ENCODE results near the gene CEP126. TPM values are rescaled to one million over a fixed set of nuclear protein-coding genes. Genes with fewer than 3 reads are reported as not detected.
"Not testable (repeated sequence)": the region's sequence is repeated elsewhere in the genome, so short reads cannot be mapped to it uniquely, and the experiment has no call there.

The CEP126 gene
- total RNA-seq, 4 donors from 2014 or later, result 2.6 to 5.2 (median 3.6) TPM

DNA sequence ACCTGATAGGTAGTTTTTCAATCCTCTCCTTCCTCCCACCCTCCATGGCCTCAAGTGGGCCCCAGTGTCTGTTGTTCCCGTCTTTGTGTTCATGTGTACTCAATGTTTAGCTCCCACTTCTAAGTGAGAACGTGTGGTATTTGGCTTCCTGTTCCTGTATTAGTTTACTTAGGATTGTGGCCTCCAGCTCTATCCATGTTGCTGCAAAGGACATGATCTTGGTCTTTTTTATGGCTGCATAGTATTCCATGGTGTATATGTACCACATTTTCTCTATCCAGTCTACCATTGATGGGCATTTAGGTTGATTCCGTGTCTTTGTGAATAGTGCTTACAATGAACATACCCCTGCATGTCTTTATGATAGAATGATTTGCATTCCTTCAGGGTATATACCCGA lies 78.4 kb downstream of the CEP126 start:
- intact Hi-C loops (cut with DNase I; ENCODE audit: low total_unique reads), result no loop called here
- DNase-seq (ENCODE audit: low spot score in 2 of 2), result no peak
- TF ChIP-seq, protein P1, sequence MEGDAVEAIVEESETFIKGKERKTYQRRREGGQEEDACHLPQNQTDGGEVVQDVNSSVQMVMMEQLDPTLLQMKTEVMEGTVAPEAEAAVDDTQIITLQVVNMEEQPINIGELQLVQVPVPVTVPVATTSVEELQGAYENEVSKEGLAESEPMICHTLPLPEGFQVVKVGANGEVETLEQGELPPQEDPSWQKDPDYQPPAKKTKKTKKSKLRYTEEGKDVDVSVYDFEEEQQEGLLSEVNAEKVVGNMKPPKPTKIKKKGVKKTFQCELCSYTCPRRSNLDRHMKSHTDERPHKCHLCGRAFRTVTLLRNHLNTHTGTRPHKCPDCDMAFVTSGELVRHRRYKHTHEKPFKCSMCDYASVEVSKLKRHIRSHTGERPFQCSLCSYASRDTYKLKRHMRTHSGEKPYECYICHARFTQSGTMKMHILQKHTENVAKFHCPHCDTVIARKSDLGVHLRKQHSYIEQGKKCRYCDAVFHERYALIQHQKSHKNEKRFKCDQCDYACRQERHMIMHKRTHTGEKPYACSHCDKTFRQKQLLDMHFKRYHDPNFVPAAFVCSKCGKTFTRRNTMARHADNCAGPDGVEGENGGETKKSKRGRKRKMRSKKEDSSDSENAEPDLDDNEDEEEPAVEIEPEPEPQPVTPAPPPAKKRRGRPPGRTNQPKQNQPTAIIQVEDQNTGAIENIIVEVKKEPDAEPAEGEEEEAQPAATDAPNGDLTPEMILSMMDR (IDR thresholded peaks at IDR 0.05), result no peak
- no peak for TF ChIP-seq POLR2A (IDR thresholded peaks at IDR 0.05)
- 90 to 95% methylated on average over 4 of the region's 4 CpGs for WGBS, 2 donors
- H3K4me3 ChIP-seq (ENCODE audit: low read depth, poor library complexity, severe bottlenecking), result no peak overlapping the region

DNA sequence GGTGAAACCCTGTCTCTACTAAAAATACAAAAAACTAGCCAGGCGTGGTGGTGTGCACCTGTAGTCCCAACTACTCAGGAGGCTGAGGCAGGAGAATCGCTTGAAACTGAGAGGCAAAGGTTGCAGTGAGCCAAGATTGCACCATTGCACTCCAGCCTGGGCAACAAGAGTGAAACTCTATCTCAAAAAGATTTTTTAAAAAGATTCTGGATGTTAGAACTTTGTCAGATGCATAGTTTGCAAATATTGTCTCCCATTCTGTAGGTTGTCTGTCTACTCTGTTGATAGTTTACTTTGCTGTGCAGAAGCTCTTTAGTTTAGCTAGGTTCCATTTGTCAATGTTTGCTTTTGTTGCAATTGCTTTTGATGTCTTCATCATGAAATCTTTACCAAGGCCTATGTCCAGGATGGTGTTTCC lies 79.3 kb downstream of the CEP126 start:
- 94 to 96% methylated on average over 2 of the region's 2 CpGs for WGBS, 2 donors
- H3K4me3 ChIP-seq (ENCODE audit: low read depth, poor library complexity, severe bottlenecking); intact Hi-C loops (cut with DNase I; ENCODE audit: low total_unique reads); DNase-seq (ENCODE audit: low spot score in 2 of 2): not testable (repeated sequence)

DNA sequence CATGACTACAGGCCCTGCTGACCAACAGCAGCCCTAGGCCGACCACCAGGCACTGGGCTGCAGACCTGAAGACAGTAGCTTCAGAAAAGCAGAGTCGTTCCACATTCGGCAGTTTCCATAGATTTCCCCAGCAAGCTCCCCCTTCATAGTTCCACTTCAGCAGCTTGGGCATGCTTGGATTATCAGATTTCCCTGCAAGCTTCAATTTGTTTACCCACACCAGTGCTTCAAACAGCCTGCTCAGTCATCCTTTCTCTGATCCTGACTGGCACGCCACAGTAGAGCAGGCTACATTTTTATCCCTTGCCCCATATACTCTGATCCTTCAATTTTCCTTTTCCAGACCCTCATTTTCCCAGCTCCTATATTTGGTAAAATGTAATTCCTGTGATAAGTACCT lies 81.3 kb downstream of the CEP126 start:
- H3K4me3 ChIP-seq (ENCODE audit: low read depth, poor library complexity, severe bottlenecking), result no peak overlapping the region
- 89 to 97% methylated on average over 4 of the region's 4 CpGs for whole genome bisulfite sequencing, 2 donors
- DNase-seq (ENCODE audit: low spot score in 2 of 2), result no peak
- no peak for TF ChIP-seq POLR2A (IDR thresholded peaks at IDR 0.05)
- TF ChIP-seq, protein P1 (IDR thresholded peaks at IDR 0.05), result no peak
- intact Hi-C loops (cut with DNase I; ENCODE audit: low total_unique reads), result no loop called here

DNA sequence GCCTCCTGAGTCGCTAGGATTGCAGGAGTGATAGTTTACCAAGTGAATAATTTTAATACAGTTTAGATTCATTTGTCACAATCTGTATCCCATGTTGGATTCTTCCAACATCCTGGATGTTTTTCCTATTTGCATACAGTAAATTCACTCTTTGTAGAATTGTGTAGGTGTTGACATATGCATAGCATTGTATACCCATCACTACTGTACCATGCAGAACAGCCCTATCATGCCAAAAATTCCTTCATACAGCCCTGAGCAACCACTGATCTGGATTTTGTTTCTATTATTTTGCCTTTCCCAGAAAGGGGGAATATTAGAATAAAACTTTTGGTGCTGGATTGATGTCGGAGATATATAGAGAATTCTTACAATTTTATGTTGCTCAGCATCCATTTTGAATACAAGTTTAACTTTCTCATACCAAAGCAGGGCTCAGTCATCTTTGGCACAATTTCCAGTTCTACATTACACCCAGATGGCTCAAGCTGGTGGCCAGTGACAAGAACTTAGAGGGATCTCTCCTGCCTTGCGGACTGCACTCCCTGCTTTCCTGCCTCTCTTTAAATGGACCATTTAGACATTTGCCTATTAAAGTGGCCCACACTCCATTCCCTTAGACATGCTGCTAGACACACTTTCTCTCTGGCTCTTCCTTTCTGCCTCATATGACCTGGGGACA lies 87.0 kb downstream of the CEP126 start:
- TF ChIP-seq, protein P1 (IDR thresholded peaks at IDR 0.05), result no peak
- no peak for TF ChIP-seq POLR2A (IDR thresholded peaks at IDR 0.05)
- WGBS, 2 donors, result 94% methylated on average over 3 of the region's 3 CpGs
- H3K4me3 ChIP-seq (ENCODE audit: low read depth, poor library complexity, severe bottlenecking), result no peak overlapping the region
- no peak for DNase-seq (ENCODE audit: low spot score in 2 of 2)
- intact Hi-C loops (cut with DNase I; ENCODE audit: low total_unique reads), result no loop called here

DNA sequence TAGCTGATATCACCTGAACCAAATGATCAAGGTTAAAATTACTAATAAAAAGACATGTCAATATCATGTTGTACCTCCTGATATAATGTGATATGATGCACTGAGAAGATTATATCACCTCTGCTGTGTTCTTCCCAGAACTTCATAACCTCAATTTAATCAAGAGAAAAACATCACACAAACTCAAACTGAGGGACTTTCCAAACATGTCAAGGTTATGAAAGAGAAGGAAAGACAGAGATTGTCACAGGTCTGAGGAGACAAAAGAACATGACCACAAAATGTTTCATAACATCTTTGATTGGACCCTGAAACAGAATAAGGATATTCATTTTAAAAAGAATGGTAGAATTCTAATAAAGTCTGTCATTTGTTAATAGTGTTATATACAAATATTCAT lies 89.4 kb downstream of the CEP126 start:
- intact Hi-C loops (cut with DNase I; ENCODE audit: low total_unique reads), result no loop called here
- TF ChIP-seq, protein P1 (IDR thresholded peaks at IDR 0.05), result no peak
- no peak for TF ChIP-seq POLR2A (IDR thresholded peaks at IDR 0.05)
- no peak for DNase-seq (ENCODE audit: low spot score in 2 of 2)
- no peak overlapping the region for H3K4me3 ChIP-seq (ENCODE audit: low read depth, poor library complexity, severe bottlenecking)

DNA sequence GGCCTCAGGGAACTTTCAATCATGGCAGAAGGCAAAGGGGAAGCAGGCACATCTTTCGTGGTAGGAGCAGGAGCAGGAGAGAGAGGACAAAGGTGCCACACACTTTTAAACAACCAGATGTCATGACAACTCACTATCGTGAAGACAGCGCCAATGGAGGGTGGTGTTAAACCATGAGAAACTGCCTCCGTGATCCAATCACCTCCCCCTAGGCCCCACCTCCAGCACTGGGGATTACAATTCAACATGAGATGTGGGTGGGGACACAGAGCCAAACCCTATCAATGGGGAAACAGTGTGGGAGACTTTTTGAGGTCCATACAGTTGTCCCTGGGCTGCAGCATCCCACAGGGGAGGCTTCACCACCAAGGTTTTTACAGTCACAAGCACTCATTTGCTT lies 90.5 kb downstream of the CEP126 start:
- 70 to 77% methylated on average over 4 of the region's 4 CpGs for WGBS, 2 donors
- H3K4me3 ChIP-seq (ENCODE audit: low read depth, poor library complexity, severe bottlenecking), result no peak overlapping the region
- TF ChIP-seq POLR2A (IDR thresholded peaks at IDR 0.05), result no peak
- TF ChIP-seq, protein P1 (IDR thresholded peaks at IDR 0.05), result no peak
- no peak for DNase-seq (ENCODE audit: low spot score in 2 of 2)
- intact Hi-C loops (cut with DNase I; ENCODE audit: low total_unique reads), result loop anchor here (5.0 kb wide), 1 partner anchor 143 kb away; no protein-coding TSS in a partner anchor
